GM12878 (cell line): Measurements from ENCODE around the gene ZNF333. TPM values are rescaled to one million over a fixed set of nuclear protein-coding genes. Genes with fewer than 3 reads are reported as not detected.

ENCODE experiments used
- ATAC-seq: fragments of 200-7000 bp; cut with Tn5 transposase; 3 replicates; pipeline ENCODE4 v1.9.1; 2020; ENCODE audit warnings: mild to moderate bottlenecking, moderate library complexity
- BruUV-seq: library from RNA; stranded (reverse); fragments of 400-500 nt; replicated peaks from 2 replicates; lab custom pipeline; 2021; lab: Mats Ljungman, UMichigan
- CTCF ChIA-PET: fragments of 300-600 bp; sonication (Branson Sonifier 250); formaldehyde crosslinking; extraction: SDS; loops from one replicate; lab custom pipeline; 2021; ENCODE audit warnings: inconsistent platforms; lab: Yijun Ruan, JAX
- POLR2A ChIA-PET: fragments of 350-600 bp; formaldehyde crosslinking; extraction: SDS; loops from one replicate; lab custom pipeline; 2021; ENCODE audit warnings: inconsistent platforms; lab: Charles Lee
- RAD21 ChIA-PET: fragments of 300-600 bp; sonication (Branson Sonifier 250); formaldehyde crosslinking; loops from one replicate; lab custom pipeline; 2023; ENCODE audit warnings: antibody characterized with exemption; ENCODE audit not compliant: unreplicated experiment; lab: Charles Lee
- SMC1A ChIA-PET: fragments of 300-600 bp; sonication (Branson Sonifier 250); formaldehyde crosslinking; loops from one replicate; lab custom pipeline; 2023; ENCODE audit not compliant: unreplicated experiment, uncharacterized antibody; lab: Charles Lee
- DNase-seq: peaks from one replicate; pipeline ENCODE4 v3.0.0-alpha.2; 2011; ENCODE audit warnings: low read depth, low spot score
- FAIRE-seq: peaks from 3 replicates; lab custom pipeline; 2011; peaks lifted over from hg19 to GRCh38; lab: Jason Lieb, UNC
- H2AFZ ChIP-seq: 2 replicates; pipeline ENCODE4 v1.6.0; 2011; ENCODE audit warnings: low read depth, low read length, control low read depth; ENCODE audit not compliant: control insufficient read depth
- H3K27ac ChIP-seq: 2 replicates; pipeline ENCODE4 v1.5.1; 2011; ENCODE audit warnings: control low read depth; ENCODE audit not compliant: control insufficient read depth, insufficient read depth
- H3K27me3 ChIP-seq, 2 experiments: replicated peaks in 1 of 2; 2 replicates each; pipeline versions ENCODE4 v1.6.0 to v1.6.1; 2011; ENCODE audit warnings: low read length in 1 of 2; ENCODE audit not compliant: control insufficient read depth in 2 of 2, insufficient read depth in 2 of 2
- H3K36me3 ChIP-seq, 2 experiments: 2 replicates each; pipeline ENCODE4 v1.5.1; 2011; ENCODE audit warnings: low read length in 1 of 2; ENCODE audit not compliant: control insufficient read depth in 2 of 2, insufficient read depth in 2 of 2
- H3K4me1 ChIP-seq: 2 replicates; pipeline ENCODE4 v1.6.1; 2011; ENCODE audit warnings: mild to moderate bottlenecking, low read length, moderate library complexity, mixed read lengths; ENCODE audit not compliant: control insufficient read depth, insufficient read depth
- H3K4me2 ChIP-seq: 2 replicates; pipeline ENCODE4 v1.6.0; 2011; ENCODE audit warnings: control low read depth; ENCODE audit not compliant: control insufficient read depth, insufficient read depth
- H3K4me3 ChIP-seq: fragments of 200-600 bp; sonication (generic); 2 replicates; pipeline ENCODE4 v1.5.1; 2016
- H3K79me2 ChIP-seq: 2 replicates; pipeline ENCODE4 v1.6.0; 2011; ENCODE audit warnings: low read length; ENCODE audit not compliant: control insufficient read depth, insufficient read depth
- H3K9ac ChIP-seq: 2 replicates; pipeline ENCODE4 v1.8.0; 2011; ENCODE audit warnings: low read length, control low read depth, mixed read lengths; ENCODE audit not compliant: control insufficient read depth, insufficient read depth
- H3K9me3 ChIP-seq: replicated peaks from 3 replicates; pipeline ENCODE4 v1.5.1; 2011; ENCODE audit warnings: mild to moderate bottlenecking, low read length; ENCODE audit not compliant: control insufficient read depth, insufficient read depth
- H4K20me1 ChIP-seq: 2 replicates; pipeline ENCODE4 v1.6.0; 2011; ENCODE audit not compliant: control insufficient read depth, insufficient read depth
- ATF7 ChIP-seq: fragments of 450-650 bp; IDR thresholded peaks from 2 replicates; pipeline ENCODE4 v1.6.1; 2016; ENCODE audit warnings: low read depth, mild to moderate bottlenecking
- EGR1 ChIP-seq, 2 experiments: IDR thresholded peaks; 1 replicate in 1 of 2; 2 replicates in 1 of 2; pipeline ENCODE4 v1.6.1; 2011 to 2012; ENCODE audit warnings: low read depth in 2 of 2, low read length in 2 of 2, borderline replicate concordance in 1 of 2, mild to moderate bottlenecking in 1 of 2, moderate library complexity in 1 of 2
- HDAC2 ChIP-seq: fragments of 200-600 bp; sonication (generic); IDR thresholded peaks from 2 replicates; pipeline ENCODE4 v1.6.1; 2017
- NFYB ChIP-seq: IDR thresholded peaks from 2 replicates; pipeline ENCODE4 v1.6.1; 2011; ENCODE audit warnings: low read depth, mild to moderate bottlenecking, low read length, improper control_type of control experiment, moderate library complexity; ENCODE audit not compliant: insufficient read depth
- PAX8 ChIP-seq: fragments of 450-650 bp; IDR thresholded peaks from 2 replicates; pipeline ENCODE4 v1.6.1; 2017; ENCODE audit warnings: mild to moderate bottlenecking, moderate library complexity
- RAD51 ChIP-seq: fragments of 450-650 bp; IDR thresholded peaks from 2 replicates; pipeline ENCODE4 v1.6.1; 2016; ENCODE audit warnings: moderate library complexity, mild to moderate bottlenecking, inconsistent platforms
- STAT3 ChIP-seq: IDR thresholded peaks from 2 replicates; pipeline ENCODE4 v1.6.1; 2011; ENCODE audit warnings: low read depth, low read length, improper control_type of control experiment
- WGBS: methylation state at CpG from one replicate; pipeline ENCODE4 v1.1.6; 2016; ENCODE audit warnings: low lambda C conversion rate; ENCODE audit not compliant: insufficient replicate concordance, insufficient coverage; ENCODE audit errors: missing lambda C conversion rate; 5-methylcytosine and 5-hydroxymethylcytosine counted together
- in situ Hi-C: fragments of 300-500 bp; cut with MboI; formaldehyde crosslinking; loops from 9 replicates; pipeline ENCODE4 v1.14.3; 2018; ENCODE audit warnings: mixed read lengths
- intact Hi-C: fragments of 100-400 bp; cut with micrococcal nuclease; formaldehyde crosslinking; loops from one replicate; pipeline ENCODE4 v1.14.2; 2022; ENCODE audit not compliant: unreplicated experiment
- polyA plus RNA-seq, 11 experiments: library from polyadenylated mRNA; depleted of rRNA in 4 of 11; unstranded in 6 of 11; stranded (reverse) in 5 of 11; fragments of >200 nt; fragmentation: Nextera tagmentation in 4 of 11; fragmentation: Illumina TruSeq in 1 of 11; extraction: Ambion mirVana in 4 of 11; extraction: Trizol in 1 of 11; gene quantifications; 1 replicate in 1 of 11; 2 replicates in 10 of 11; pipeline versions ENCODE4 v1.2.1 to v1.2.3, GENCODE V29; 2011 to 2016; ENCODE audit warnings: inconsistent platforms in 2 of 11, missing spikeins in 2 of 11, low read depth in 1 of 11
- total RNA-seq, 4 experiments: library from RNA; depleted of rRNA in 3 of 4; stranded (reverse); fragments of >200 nt in 3 of 4; fragmentation: Illumina TruSeq in 1 of 4; extraction: Trizol in 1 of 4; gene quantifications; 2 replicates each; pipeline versions ENCODE4 v1.2.1 to v1.2.3, GENCODE V29; 2013 to 2021
- TF ChIP-seq, protein P1 (sequence below): fragments of 450-650 bp; IDR thresholded peaks from 2 replicates; pipeline ENCODE4 v1.6.1; 2018; ENCODE audit warnings: borderline replicate concordance, mild to moderate bottlenecking; ENCODE audit not compliant: partially characterized antibody
- TF ChIP-seq, protein P2 (sequence below): fragments of 450-650 bp; IDR thresholded peaks from 2 replicates; pipeline ENCODE4 v1.6.1; 2017; ENCODE audit warnings: mild to moderate bottlenecking, low read depth, inconsistent platforms; ENCODE audit not compliant: poor library complexity, severe bottlenecking

The ZNF333 gene
- total and polyA plus RNA-seq, 10 of the 15 experiments (the other 5 are each of a cell fraction or from before 2014, with no cell fraction given), result 2.3 to 14.1 (median 5.7) TPM

DNA sequence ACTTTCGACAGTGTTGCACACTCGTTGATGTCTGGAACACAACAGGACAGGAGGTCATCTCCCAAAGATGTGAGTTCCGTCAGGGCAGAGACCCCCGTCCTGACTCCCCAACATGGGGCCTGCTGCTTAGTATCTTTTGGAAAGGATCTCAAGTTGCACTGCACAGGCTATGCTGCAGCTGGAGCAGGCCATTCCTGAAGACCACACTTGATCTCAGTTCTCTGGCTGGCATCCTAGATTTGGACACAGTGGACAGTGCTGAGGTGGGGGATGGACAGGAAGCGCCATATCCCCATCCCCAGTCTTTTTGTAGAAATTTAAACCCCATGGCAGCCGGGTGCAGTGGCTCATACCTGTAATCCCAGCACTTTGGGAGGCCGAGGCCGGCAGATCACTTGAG, 82.6 kb downstream of the ZNF333 start:
- TF ChIP-seq HDAC2, result no peak
- no peak for TF ChIP-seq ATF7
- H3K27ac ChIP-seq, result no peak overlapping the region
- CTCF ChIA-PET, result no interaction called here
- no peak overlapping the region for H2AFZ ChIP-seq
- H3K79me2 ChIP-seq, result no peaks in the 10 kb centered on the region
- WGBS, result 52% methylated on average over 8 of the region's 8 CpGs
- no TSS peak for BruUV-seq
- intact Hi-C loops, result no loop called here
- in situ Hi-C loops, result no loop called here
- H3K36me3 ChIP-seq, result no peaks in the 10 kb centered on the region; a peak in 1 of 4 replicates
- H3K4me2 ChIP-seq, result no peak overlapping the region
- POLR2A ChIA-PET, result interaction anchor here (1.8 kb wide), 1 partner anchor 12 kb away, joined by 4 read pairs; no protein-coding TSS in a partner anchor
- FAIRE-seq, result no peak
- SMC1A ChIA-PET, result interaction anchor here (0.6 kb wide), 1 partner anchor 966 kb away, joined by 3 read pairs; the partner anchor contains the start of gene OR10H3
- H3K9ac ChIP-seq, result no peak overlapping the region
- RAD21 ChIA-PET, result no interaction called here
- H3K4me3 ChIP-seq, result no peak overlapping the region
- peaks cover 4% of the 10 kb centered on the region for H3K4me1 ChIP-seq
- H4K20me1 ChIP-seq, result no peaks in the 10 kb centered on the region
- no peak for ATAC-seq
- DNase-seq, result no peak
- H3K9me3 ChIP-seq, result no peaks in the 10 kb centered on the region
- no peaks in the 10 kb centered on the region for H3K27me3 ChIP-seq

DNA sequence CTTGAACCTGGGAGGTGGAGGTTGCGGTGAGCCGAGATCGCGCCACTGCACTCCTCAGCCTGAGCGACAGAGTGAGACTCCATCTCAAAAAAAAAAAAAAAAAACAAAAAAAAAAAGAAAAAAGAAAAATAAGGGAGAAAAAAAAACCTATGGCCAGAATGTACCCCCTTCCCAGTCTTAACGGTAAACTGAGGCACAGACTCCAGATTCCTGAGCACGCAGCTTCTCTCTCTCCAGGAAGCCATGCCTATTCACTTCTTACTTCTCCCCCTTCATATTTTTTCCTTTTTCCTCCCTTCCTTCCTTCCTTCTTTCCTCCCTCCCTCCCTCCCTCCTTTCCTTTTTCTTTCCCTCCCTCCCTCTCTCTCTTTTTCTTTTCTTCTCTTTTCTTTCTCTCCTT, 83.1 kb downstream of the ZNF333 start:
- 76% methylated on average over 7 of the region's 7 CpGs for WGBS
- H3K9me3 ChIP-seq, result no peaks in the 10 kb centered on the region
- H3K36me3 ChIP-seq, result no peaks in the 10 kb centered on the region
- no peaks in the 10 kb centered on the region for H4K20me1 ChIP-seq
- no peak overlapping the region for H3K27ac ChIP-seq
- peaks cover 4% of the 10 kb centered on the region for H3K4me1 ChIP-seq
- RAD21 ChIA-PET, result no interaction called here
- H3K79me2 ChIP-seq, result no peaks in the 10 kb centered on the region
- CTCF ChIA-PET, result no interaction called here
- TF ChIP-seq RAD51, result no peak
- TF ChIP-seq EGR1 (IDR thresholded peaks at IDR 0.05; ENCODE audit: borderline replicate concordance in 1 of 2, low read depth in 2 of 2, low read length in 2 of 2), result no peak
- TF ChIP-seq PAX8, result no peak
- TF ChIP-seq NFYB, result no peak
- TF ChIP-seq, protein P1, sequence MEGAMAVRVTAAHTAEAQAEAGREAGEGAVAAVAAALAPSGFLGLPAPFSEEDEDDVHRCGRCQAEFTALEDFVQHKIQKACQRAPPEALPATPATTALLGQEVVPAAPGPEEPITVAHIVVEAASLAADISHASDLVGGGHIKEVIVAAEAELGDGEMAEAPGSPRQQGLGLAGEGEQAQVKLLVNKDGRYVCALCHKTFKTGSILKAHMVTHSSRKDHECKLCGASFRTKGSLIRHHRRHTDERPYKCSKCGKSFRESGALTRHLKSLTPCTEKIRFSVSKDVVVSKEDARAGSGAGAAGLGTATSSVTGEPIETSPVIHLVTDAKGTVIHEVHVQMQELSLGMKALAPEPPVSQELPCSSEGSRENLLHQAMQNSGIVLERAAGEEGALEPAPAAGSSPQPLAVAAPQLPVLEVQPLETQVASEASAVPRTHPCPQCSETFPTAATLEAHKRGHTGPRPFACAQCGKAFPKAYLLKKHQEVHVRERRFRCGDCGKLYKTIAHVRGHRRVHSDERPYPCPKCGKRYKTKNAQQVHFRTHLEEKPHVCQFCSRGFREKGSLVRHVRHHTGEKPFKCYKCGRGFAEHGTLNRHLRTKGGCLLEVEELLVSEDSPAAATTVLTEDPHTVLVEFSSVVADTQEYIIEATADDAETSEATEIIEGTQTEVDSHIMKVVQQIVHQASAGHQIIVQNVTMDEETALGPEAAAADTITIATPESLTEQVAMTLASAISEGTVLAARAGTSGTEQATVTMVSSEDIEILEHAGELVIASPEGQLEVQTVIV, result no peak
- no peak for TF ChIP-seq STAT3
- TF ChIP-seq, protein P2, sequence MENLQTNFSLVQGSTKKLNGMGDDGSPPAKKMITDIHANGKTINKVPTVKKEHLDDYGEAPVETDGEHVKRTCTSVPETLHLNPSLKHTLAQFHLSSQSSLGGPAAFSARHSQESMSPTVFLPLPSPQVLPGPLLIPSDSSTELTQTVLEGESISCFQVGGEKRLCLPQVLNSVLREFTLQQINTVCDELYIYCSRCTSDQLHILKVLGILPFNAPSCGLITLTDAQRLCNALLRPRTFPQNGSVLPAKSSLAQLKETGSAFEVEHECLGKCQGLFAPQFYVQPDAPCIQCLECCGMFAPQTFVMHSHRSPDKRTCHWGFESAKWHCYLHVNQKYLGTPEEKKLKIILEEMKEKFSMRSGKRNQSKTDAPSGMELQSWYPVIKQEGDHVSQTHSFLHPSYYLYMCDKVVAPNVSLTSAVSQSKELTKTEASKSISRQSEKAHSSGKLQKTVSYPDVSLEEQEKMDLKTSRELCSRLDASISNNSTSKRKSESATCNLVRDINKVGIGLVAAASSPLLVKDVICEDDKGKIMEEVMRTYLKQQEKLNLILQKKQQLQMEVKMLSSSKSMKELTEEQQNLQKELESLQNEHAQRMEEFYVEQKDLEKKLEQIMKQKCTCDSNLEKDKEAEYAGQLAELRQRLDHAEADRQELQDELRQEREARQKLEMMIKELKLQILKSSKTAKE, result no peak
- no peak overlapping the region for H2AFZ ChIP-seq
- POLR2A ChIA-PET, result no interaction called here
- BruUV-seq, result no TSS peak
- SMC1A ChIA-PET, result no interaction called here
- H3K4me2 ChIP-seq, result no peak overlapping the region
- in situ Hi-C loops, result no loop called here
- H3K4me3 ChIP-seq, result no peak overlapping the region
- no peak overlapping the region for H3K9ac ChIP-seq
- FAIRE-seq (no peak), ATAC-seq (no peak), DNase-seq (no peak)
- no peaks in the 10 kb centered on the region for H3K27me3 ChIP-seq
- intact Hi-C loops, result no loop called here
